ENCODE measurements around the gene RPRD2. TPM values are rescaled to one million over a fixed set of nuclear protein-coding genes. Genes with fewer than 3 reads are reported as not detected.

The RPRD2 gene
- polyA plus RNA-seq, 1 donor from 2014 or later: 8.6 TPM

DNA sequence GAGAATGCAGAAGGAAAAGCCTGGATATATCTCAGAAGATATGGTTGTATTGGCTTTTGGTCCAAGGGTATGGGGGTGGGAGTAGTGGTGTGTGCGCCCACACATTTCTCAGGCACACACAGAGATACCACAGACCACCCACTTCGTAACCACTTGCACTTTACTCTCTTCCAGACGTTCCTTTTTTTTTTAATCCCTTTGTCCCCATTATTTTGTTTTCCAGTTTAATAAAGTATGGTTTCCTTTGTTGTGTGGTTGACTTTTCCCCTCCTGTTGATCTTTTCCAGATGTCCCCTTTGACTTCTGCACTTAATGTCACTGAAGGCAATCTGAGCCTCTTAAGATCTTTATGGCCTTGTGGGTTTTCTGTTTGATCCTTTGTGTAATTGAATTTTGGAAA is 112.8 kb downstream of the RPRD2 start:
- H4K20me1 ChIP-seq (ENCODE audit: insufficient read depth): no peaks in the 10 kb centered on the region
- peaks cover 4% of the 10 kb centered on the region for H3K36me3 ChIP-seq (ENCODE audit: insufficient read depth, low read length)
- no peaks in the 10 kb centered on the region for H3F3A ChIP-seq (ENCODE audit: insufficient read depth, low read length, poor library complexity, severe bottlenecking)
- H3K9ac ChIP-seq (ENCODE audit: low read length): no peak overlapping the region
- H3K27me3 ChIP-seq (ENCODE audit: insufficient read depth, low read depth, low read length): no peaks in the 10 kb centered on the region
- H3K9me3 ChIP-seq (ENCODE audit: low read length): no peaks in the 10 kb centered on the region
- H3K4me2 ChIP-seq (ENCODE audit: low read length): no peak overlapping the region
- no peak overlapping the region for H3K4me3 ChIP-seq (ENCODE audit: low read length)
- no peaks in the 10 kb centered on the region for H3K79me2 ChIP-seq (replicated peaks; ENCODE audit: insufficient read depth, low read length)
- TF ChIP-seq, protein P1, sequence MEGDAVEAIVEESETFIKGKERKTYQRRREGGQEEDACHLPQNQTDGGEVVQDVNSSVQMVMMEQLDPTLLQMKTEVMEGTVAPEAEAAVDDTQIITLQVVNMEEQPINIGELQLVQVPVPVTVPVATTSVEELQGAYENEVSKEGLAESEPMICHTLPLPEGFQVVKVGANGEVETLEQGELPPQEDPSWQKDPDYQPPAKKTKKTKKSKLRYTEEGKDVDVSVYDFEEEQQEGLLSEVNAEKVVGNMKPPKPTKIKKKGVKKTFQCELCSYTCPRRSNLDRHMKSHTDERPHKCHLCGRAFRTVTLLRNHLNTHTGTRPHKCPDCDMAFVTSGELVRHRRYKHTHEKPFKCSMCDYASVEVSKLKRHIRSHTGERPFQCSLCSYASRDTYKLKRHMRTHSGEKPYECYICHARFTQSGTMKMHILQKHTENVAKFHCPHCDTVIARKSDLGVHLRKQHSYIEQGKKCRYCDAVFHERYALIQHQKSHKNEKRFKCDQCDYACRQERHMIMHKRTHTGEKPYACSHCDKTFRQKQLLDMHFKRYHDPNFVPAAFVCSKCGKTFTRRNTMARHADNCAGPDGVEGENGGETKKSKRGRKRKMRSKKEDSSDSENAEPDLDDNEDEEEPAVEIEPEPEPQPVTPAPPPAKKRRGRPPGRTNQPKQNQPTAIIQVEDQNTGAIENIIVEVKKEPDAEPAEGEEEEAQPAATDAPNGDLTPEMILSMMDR (IDR thresholded peaks at IDR 0.05; ENCODE audit: poor library complexity, severe bottlenecking): no peak
- TF ChIP-seq POLR2AphosphoS5 (IDR thresholded peaks at IDR 0.05) (no peak), EP300 (conservative IDR thresholded peaks at IDR 0.05; ENCODE audit: poor library complexity, severe bottlenecking) (no peak)
- no peak overlapping the region for H3K27ac ChIP-seq (ENCODE audit: low read length)
- no peak overlapping the region for H2AFZ ChIP-seq (ENCODE audit: low read depth, low read length)
- H3K9me2 ChIP-seq (ENCODE audit: insufficient read depth, low read length): no peaks in the 10 kb centered on the region

DNA sequence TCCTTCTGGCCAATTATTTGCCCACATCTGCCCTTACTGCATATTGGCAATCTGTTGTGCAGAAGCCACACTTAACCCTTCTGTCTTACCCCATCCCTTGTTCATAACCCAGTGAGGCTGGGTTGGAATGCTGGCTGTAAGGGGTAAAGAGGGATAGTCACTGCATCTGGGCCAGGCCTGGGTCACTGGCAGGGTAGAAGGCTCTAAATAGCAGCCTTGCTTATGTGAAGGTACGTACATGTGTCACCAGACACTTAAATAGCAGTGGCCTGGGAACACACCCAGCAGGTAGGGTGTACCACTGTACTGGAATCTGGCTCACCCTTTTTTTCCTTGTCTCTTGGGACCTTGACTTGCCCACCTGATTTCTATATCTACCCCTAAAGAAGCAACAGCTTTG is 113.4 kb downstream of the RPRD2 start:
- Histone ChIP-seq H3K9ac (ENCODE audit: low read length) (no peak overlapping the region), H3K27ac (ENCODE audit: low read length) (no peak overlapping the region)
- TF ChIP-seq MXI1 (conservative IDR thresholded peaks at IDR 0.05; ENCODE audit: poor library complexity, severe bottlenecking) (no peak), EP300 (conservative IDR thresholded peaks at IDR 0.05; ENCODE audit: poor library complexity, severe bottlenecking) (no peak), EZH2 (IDR thresholded peaks at IDR 0.05; ENCODE audit: borderline replicate concordance, insufficient read depth, low read length, poor library complexity, severe bottlenecking) (no peak), POLR2AphosphoS5 (IDR thresholded peaks at IDR 0.05) (no peak), RAD21 (conservative IDR thresholded peaks at IDR 0.05) (no peak)
- TF ChIP-seq, protein P2, sequence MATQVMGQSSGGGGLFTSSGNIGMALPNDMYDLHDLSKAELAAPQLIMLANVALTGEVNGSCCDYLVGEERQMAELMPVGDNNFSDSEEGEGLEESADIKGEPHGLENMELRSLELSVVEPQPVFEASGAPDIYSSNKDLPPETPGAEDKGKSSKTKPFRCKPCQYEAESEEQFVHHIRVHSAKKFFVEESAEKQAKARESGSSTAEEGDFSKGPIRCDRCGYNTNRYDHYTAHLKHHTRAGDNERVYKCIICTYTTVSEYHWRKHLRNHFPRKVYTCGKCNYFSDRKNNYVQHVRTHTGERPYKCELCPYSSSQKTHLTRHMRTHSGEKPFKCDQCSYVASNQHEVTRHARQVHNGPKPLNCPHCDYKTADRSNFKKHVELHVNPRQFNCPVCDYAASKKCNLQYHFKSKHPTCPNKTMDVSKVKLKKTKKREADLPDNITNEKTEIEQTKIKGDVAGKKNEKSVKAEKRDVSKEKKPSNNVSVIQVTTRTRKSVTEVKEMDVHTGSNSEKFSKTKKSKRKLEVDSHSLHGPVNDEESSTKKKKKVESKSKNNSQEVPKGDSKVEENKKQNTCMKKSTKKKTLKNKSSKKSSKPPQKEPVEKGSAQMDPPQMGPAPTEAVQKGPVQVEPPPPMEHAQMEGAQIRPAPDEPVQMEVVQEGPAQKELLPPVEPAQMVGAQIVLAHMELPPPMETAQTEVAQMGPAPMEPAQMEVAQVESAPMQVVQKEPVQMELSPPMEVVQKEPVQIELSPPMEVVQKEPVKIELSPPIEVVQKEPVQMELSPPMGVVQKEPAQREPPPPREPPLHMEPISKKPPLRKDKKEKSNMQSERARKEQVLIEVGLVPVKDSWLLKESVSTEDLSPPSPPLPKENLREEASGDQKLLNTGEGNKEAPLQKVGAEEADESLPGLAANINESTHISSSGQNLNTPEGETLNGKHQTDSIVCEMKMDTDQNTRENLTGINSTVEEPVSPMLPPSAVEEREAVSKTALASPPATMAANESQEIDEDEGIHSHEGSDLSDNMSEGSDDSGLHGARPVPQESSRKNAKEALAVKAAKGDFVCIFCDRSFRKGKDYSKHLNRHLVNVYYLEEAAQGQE (IDR thresholded peaks at IDR 0.05; ENCODE audit: borderline replicate concordance): no peak

DNA sequence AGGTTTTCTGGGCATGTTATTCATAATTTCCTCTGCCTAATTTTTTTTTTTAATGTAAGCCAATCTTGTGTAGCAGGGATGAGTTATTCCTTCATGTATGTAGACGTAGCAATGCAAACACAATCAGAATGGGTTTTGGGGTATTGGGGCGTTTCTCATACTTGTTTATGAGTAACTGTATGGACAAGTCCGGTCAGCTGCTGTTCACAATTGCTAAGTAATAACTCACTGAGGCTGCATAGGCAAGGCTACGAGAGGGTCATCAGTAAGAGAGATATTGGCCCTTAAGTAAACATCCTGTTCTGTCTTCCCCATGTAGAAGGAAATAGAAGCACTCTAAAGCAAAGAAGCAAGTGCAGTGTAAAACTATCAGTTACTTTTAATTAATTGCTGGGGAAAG is 113.8 kb downstream of the RPRD2 start:
- peaks cover 4% of the 10 kb centered on the region for H3K36me3 ChIP-seq (ENCODE audit: insufficient read depth, low read length)
- H3K4me3 ChIP-seq (ENCODE audit: low read length): no peak overlapping the region
- no peak overlapping the region for H3K27ac ChIP-seq (ENCODE audit: low read length)
- H3F3A ChIP-seq (ENCODE audit: insufficient read depth, low read length, poor library complexity, severe bottlenecking): no peaks in the 10 kb centered on the region
- H3K9ac ChIP-seq (ENCODE audit: low read length): no peak overlapping the region
- no peaks in the 10 kb centered on the region for H3K9me3 ChIP-seq (ENCODE audit: low read length)
- no peaks in the 10 kb centered on the region for H4K20me1 ChIP-seq (ENCODE audit: insufficient read depth)
- no peak overlapping the region for H3K4me2 ChIP-seq (ENCODE audit: low read length)
- no peaks in the 10 kb centered on the region for H3K27me3 ChIP-seq (ENCODE audit: insufficient read depth, low read depth, low read length)
- no peak overlapping the region for H2AFZ ChIP-seq (ENCODE audit: low read depth, low read length)
- no peaks in the 10 kb centered on the region for H3K9me2 ChIP-seq (ENCODE audit: insufficient read depth, low read length)
- no peak for TF ChIP-seq EP300 (conservative IDR thresholded peaks at IDR 0.05; ENCODE audit: poor library complexity, severe bottlenecking)
- TF ChIP-seq, protein P1 (IDR thresholded peaks at IDR 0.05; ENCODE audit: poor library complexity, severe bottlenecking): no peak
- no peak for TF ChIP-seq POLR2AphosphoS5 (IDR thresholded peaks at IDR 0.05)
- no peak for TF ChIP-seq SMC3 (conservative IDR thresholded peaks at IDR 0.05; ENCODE audit: poor library complexity)
- no peak for TF ChIP-seq RAD21 (conservative IDR thresholded peaks at IDR 0.05)
- TF ChIP-seq EZH2 (IDR thresholded peaks at IDR 0.05; ENCODE audit: borderline replicate concordance, insufficient read depth, low read length, poor library complexity, severe bottlenecking): no peak
- TF ChIP-seq TAF1 (IDR thresholded peaks at IDR 0.05; ENCODE audit: low read depth): no peak
- no peaks in the 10 kb centered on the region for H3K79me2 ChIP-seq (replicated peaks; ENCODE audit: insufficient read depth, low read length)

More for the DNA sequence above, 113.4 kb downstream of the RPRD2 start:
- Histone ChIP-seq H3K9me2 (ENCODE audit: insufficient read depth, low read length) (no peaks in the 10 kb centered on the region), H3K79me2 (replicated peaks; ENCODE audit: insufficient read depth, low read length) (no peaks in the 10 kb centered on the region), H4K20me1 (ENCODE audit: insufficient read depth) (no peaks in the 10 kb centered on the region), H3K4me2 (ENCODE audit: low read length) (no peak overlapping the region), H3F3A (ENCODE audit: insufficient read depth, low read length, poor library complexity, severe bottlenecking) (no peaks in the 10 kb centered on the region), H3K27me3 (ENCODE audit: insufficient read depth, low read depth, low read length) (no peaks in the 10 kb centered on the region), H3K9me3 (ENCODE audit: low read length) (no peaks in the 10 kb centered on the region), H3K36me3 (ENCODE audit: insufficient read depth, low read length) (peaks cover 4% of the 10 kb centered on the region), H2AFZ (ENCODE audit: low read depth, low read length) (no peak overlapping the region), H3K4me3 (ENCODE audit: low read length) (no peak overlapping the region)
